Activated CD8-positive, alpha-beta memory T cell treated with anti-CD3 and anti-CD28 coated beads for 36 hours (primary cell): ENCODE measurements around the gene TNNC2. TPM values are rescaled to one million over a fixed set of nuclear protein-coding genes. Genes with fewer than 3 reads are reported as not detected.
"Not testable (repeated sequence)": the region's sequence is repeated elsewhere in the genome, so short reads cannot be mapped to it uniquely, and the experiment has no call there.

Source experiments
- CTCF ChIA-PET: fragments of 350-600 bp; sonication (Branson Sonifier 250); formaldehyde crosslinking; loops from one replicate; lab custom pipeline; 2021; ENCODE audit warnings: antibody characterized with exemption; lab: Charles Lee
- POLR2A ChIA-PET: fragments of 350-600 bp; sonication (Branson Sonifier 250); formaldehyde crosslinking; loops from one replicate; lab custom pipeline; 2021; ENCODE audit warnings: antibody characterized with exemption; lab: Charles Lee
- total RNA-seq, 2 experiments: library from RNA; stranded (reverse); gene quantifications; one replicate each; pipeline ENCODE4 v1.2.3, GENCODE V29; 2021

The TNNC2 gene
- total RNA-seq = not detected

DNA sequence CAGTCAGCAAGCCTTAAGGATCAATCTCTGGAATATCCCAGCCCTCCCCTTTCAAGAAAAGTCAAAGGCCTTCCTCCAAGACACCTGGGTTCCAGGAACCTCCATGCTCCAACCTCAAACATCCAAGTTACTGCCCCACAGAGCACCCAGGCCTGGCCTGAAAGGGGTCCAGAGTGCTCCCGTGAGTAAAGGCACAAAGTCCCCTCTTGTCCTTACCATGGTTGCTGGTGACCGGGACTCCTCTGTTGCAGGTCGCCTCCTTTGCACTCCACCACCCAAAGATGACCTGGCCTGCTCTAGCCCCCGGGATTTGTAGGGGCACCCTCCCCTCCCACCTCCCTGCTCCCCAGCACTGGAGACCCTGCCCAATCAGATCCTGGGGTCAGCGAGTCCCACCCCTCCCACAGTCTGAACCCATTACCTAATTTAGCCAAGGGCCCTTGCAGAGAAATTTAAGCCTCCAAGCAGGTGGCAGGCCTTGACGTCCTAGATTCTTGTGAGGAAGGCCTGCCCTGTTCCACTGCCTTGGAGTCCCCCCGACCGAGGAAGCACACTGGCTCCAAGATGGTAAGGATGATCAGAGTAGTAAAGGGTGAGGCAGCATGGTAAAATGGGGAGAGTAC is at the start of gene TNNC2:
TSS of gene TNNC2 (minus strand) at position 283 of the 623 bp plus-strand sequence. CDS start at position 219, 64 bp downstream.
- ChIA-PET POLR2A (no interaction called here), CTCF (no interaction called here)

DNA sequence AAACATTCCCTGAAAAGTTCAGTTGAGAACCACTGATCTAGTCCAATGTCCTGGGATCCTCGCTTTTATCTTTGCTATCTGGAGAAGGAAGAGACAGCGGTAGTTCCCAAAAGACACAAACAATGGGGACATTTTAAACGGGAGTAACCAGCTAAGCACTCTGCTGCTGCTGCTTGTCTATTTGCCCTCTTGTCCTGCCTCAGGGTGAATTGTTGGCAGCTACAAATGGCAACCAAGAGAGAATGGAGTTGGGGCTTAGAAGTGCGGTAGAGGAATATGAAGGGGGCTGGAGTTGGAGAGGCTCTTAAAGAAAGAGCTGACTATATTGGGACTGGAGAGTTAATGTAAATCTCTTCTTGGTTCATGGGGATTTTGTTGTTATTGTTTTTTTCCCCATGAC is 47.5 kb upstream of the TNNC2 start:
- POLR2A ChIA-PET = no interaction called here
- CTCF ChIA-PET = interaction anchor here (0.6 kb wide), 1 partner anchor 95 kb away, joined by 3 read pairs; no protein-coding TSS in a partner anchor

DNA sequence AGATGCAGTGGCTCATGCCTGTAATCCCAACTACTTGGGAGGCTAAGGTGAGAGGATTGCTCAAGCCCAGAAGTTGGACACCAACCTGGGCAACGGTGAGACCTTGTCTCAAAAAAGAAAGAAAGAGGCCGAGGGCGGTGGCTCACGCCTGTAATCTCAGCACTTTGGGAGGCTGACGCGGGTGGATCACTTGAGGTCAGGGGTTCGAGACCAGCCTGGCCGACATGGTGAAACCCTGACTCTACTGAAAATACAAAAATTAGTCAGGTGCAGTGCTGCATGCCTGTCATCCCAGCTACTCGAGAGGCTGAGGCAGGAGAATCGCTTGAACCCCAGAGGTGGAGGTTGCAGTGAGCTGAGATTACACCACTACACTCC is 47.0 kb upstream of the TNNC2 start:
- POLR2A ChIA-PET, CTCF ChIA-PET: not testable (repeated sequence)

DNA sequence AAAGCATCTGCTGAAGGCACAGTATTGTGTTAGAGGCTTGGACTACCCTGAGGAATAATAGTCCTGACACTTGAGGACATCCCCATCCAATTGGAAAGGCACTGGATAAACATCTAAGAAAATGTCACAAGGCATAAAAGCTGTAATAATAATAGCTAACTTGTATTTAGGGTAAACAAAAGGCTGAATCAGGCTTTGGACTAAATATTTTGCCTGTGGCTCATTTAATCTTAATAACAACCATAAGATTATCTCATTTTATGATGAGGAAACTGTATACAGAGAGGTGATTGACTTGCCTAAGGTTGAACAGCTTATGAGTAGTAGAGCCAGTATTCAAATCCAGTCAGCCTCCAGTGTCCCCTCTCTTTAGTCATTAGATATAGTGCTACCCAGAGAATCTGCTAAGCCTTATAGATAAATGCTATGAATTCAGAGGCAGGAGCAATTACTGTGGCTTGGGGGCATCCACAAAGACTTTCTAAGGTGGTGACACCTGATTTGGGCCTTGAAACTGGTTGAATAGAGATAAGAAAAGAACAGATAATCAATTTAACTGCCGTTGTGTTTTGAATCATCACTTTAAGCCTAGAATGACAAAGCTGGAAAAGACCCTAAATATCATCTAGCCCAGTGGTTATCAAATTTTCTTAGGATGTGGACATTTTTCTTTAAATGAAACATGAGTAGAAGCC is 46.4 kb upstream of the TNNC2 start:
- POLR2A ChIA-PET = no interaction called here
- CTCF ChIA-PET = no interaction called here

DNA sequence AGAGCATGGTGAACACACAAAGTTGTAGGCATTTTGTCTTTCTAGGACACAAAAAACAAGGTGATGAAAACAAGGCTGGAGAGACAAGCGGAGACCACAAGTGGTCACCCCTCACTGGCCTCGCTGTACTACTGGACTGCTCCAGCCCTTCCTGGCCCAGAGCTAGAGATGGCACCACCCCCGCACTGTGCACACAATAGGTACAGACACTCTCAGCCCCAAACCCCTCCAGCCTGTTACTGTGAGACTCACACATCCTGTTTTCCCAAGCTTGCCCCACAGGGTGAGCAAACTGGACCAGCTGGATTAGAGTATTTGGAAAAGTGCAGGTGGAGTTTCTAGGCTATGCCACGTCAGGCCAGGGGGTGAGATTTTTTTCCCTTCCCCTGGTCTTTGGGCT is 45.5 kb upstream of the TNNC2 start:
- CTCF ChIA-PET = interaction anchor here (0.6 kb wide), 1 partner anchor 56 kb away, joined by 3 read pairs; no protein-coding TSS in a partner anchor
- POLR2A ChIA-PET = no interaction called here

DNA sequence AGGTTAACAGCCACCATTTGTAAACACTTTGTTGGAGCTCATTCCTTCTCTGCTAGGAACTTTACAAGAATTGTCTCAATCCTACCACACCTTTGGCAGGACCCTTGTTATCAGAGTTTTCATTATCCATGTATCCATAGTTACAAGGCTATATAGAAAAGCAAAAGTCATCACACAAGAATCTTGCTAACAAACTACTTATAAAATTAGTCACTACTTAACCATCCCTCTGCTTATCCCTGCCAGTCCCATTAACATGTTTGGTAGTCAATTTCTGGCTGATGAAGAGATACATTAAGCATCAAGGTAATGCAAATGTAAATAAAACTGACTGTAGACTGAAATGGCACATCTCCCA is 40.7 kb upstream of the TNNC2 start:
- CTCF ChIA-PET = no interaction called here
- POLR2A ChIA-PET = no interaction called here

DNA sequence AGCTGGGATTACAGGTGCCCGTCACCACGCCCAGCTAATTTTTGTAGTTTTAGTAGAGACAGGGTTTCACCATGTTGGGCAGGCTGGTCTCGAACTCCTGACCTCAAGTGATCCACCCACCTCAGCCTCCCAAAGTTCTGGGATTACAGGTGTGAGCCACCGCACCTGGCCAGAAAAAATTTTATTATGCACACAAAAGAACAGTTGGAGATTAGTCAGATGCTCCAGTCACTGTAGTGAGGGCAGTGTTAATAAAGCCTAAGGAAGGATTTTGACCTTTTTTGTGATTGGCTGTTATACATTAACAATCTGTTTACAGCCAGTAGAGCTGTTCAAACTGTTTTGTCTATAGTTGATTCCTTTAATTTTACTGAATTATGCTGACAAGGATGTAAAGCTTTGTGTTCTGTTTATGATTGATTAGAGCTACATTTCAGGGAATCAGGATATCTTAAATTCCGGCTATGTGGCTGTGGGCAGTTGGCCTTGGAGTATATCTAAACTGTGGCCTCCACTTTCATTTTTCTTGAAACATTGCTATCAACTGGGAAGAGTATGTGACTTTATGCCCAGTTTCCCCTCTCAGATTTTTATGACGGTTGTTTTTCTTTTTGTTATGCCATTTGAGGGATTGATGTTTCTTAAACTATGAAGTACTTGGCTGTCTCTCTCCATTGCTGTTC is 40.2 kb upstream of the TNNC2 start:
- ChIA-PET POLR2A (no interaction called here), CTCF (no interaction called here)

DNA sequence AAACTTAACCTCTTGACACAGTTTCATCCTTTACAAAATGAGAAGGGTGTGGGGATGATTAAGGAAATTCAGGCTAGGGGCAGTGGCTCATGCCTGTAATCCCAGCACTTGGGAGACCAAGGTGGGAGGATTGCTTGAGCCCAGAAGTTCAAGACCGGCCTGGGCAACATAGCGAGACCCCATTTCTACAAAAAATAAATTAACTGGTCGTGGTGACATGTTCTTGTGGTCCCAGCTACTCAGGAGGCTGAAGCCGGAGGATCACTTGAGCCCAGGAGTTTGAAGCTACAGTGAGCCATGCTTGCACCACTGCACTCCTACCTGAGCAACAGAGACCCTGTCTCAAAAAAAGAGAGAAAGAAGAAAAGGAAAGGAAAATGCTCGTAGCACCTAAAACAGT is 39.3 kb upstream of the TNNC2 start:
- ChIA-PET CTCF (no interaction called here), POLR2A (no interaction called here)

DNA sequence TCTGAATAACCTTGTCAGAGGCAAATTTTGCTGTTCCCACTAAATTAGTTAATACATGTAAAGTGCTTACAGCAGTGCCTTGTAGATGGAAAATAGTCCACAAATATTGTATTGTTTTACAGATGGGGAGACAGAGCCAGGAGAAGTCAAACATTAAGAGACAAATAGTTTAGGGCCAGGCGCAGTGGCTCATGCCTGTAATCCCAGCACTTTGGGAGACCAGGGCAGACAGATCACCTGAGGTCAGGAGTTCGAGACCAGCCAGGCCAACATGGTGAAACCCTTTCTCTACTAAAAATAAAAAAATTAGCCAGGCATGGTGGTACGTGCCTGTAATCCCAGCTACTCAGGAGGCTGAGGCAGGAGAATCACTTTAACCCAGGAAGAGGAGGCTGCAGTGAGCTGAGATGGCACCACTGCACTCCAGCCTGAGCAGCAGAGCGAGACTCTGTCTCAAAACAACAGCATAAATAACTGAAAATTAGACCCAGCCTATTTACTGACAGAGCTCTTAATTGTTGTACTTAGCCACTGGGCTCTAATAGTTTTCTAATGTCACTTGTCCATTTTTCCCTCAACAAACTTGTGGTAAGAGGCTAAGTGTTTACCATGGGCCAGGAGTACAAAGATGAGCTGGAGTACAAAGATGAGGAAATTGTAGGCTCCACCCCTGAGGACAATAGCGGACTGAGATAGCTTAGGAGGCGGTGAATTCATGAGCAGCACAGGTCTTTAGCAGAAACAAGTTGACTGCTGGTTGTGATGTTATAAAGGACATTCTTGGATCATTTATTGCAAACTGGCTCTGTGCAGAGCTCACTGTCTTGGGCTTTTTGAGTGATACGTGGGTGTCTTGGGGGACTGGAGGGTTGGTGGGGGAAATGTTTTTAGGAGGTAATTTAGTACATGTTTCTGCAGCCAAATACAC is 36.7 kb upstream of the TNNC2 start:
- ChIA-PET POLR2A (no interaction called here), CTCF (no interaction called here)

DNA sequence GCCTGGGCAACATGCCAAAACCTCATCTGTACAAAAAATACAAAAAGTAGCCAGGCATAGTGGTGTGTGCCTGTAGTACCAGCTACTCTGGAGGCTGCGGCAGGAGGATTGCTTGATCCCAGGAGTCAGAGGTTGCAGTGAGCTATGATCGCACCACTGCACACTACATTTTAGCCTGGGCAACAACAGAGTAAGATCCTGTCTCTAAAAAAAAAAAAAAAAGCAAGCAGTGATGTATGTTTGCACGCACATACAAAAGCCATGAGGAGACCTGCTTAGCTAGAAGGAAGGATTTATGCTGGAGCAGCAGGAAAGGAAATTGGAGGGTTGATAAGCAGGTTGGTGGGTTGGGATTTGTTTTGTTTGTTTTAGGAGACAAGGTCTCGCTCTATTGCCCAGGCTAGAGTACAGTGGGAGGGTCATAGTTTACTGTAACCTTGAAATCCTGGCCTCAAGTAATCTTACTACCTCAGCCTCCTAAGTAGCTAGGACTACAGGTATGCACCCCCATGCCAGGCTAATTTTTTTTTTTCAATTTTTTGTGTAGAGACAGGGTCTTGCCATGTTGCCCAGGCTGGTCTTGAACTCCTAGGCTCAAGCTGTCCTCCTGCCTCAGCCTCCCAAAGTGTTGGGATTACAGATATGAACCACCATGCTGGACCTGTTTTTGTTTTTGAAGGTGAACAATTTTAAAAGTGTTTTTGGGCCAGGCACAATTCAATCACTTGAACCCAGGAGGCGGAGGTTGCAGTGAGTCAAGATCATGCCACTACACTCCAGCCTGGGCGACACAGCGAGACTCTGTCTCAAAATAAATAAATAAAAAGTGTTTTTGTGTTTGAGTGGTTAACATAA is 34.3 kb upstream of the TNNC2 start:
- POLR2A ChIA-PET = no interaction called here
- CTCF ChIA-PET = interaction anchor here (0.6 to 0.7 kb wide), 4 partner anchors 11 to 79 kb away, joined by 3 to 4 read pairs (median 4); no protein-coding TSS in a partner anchor

DNA sequence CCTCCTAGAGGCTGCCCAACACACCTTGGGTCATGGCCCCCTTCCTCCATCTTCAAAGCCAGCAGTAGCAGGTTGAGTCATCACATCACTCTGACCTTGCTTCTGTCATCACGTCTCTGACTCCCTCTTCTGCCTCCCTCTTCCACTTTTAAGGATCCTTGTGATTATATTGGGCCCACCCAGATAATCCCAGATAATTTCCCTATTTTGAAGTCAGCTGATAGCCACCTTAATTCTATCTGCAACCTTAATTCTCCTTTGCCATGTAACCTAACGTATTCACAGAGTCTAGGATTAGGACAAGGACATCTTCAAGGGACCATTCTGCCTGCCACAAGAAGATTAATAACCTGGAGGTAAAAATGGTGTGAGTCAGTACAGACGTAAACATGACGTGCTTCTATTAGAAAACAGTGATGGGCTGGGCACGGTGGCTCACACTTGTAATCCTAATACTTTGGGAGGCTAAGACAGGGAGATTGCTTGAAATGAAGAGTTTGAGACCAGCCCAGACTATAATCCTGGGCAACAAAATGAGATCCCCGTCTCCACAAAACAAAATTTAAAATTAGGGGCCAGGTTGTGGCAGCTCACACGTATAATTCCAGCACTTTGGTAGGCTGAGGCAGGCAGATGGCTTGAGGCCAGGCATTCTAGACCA is 33.6 kb upstream of the TNNC2 start:
- ChIA-PET POLR2A (no interaction called here), CTCF (no interaction called here)

DNA sequence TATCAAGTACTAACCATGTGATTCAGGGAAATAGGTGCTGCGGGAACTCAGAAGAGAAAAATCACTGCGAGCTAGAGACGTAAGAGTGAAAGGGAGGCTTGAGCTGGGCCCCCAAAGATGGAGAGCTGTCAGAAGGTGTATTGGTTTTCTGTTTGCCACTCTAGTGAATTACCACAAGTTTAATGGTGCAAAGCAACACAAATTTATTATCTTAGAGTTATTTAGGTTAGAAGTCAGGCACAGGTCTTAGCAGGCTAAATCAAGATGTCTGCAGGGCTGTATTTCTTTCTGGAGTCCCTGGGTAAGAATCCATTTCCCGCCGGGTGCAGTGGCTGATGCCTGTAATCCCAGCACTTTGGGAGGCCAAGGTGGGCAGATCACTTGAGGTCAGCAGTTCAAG is 32.8 kb upstream of the TNNC2 start:
- ChIA-PET POLR2A (no interaction called here), CTCF (no interaction called here)

DNA sequence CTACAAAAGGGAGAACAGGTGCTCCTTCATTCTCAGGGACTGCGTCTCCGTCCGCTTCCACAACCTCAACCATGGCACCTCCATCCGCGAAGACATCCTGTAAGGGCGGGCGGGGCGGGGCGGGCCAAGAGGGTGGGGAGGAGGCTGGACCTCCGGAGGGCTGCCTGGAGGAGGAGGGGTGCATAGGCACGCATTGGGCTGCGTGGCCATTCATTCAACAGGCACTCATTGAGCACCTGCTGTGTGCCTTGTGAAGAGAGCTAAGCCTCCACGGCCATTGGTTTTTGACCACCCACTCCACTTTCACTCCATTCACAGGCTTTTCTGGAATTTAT is 30.7 kb upstream of the TNNC2 start:
- ChIA-PET POLR2A (interaction anchor here (2.2 kb wide), 1 partner anchor 23 kb away, joined by 5 read pairs; the partner anchor contains the start of gene ZSWIM1), CTCF (interaction anchor here (0.7 kb wide), 1 partner anchor 23 kb away, joined by 3 read pairs; the partner anchor contains the start of gene ZSWIM1)

DNA sequence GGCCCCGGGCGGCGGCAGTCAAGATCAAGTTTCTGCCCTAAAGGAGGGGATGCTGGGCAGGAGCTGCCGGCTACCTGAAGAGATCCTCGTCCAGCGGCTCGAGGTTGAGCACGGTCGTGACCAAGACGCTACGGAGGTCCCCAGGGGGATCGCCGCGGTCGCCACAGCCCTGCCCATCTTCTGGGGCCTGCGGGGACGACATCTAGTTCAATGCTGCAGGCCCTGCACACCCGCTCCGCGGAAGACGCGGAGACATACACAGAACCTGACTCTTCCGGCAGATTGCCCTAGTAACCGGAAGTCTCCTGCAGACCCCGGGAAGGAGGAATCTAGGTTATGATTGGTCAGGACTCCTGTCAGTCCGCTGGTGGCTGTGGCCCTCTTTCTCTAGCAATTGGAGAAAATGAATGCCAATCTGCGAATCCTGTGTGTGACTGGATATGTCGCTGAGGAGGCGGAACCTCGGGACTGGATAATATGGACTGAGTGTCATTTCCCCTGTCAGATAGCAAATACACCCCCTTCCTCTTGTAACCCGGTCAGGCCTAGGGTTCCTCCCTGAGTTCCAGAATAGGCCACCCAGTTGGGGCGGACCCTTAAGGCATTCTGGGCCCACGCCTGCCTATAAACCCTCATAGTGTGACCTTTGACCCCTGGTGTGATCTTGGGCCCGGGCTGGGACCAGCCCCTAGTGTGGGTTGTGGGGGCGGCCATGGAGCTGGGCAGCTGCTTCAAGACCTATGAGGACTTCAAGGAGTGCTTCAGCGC is 30.2 kb upstream of the TNNC2 start, which contains the start of the genes ACOT8 and ZSWIM3:
TSS of gene ACOT8 (minus strand) at position 279 of the 768 bp plus-strand sequence. CDS start at position 202, 77 bp downstream.
TSS of gene ZSWIM3 (plus strand) at position 501 of the 768 bp plus-strand sequence. CDS start at position 713, 212 bp downstream.
- CTCF ChIA-PET = interaction anchor here (0.7 to 1.3 kb wide), 2 partner anchors 24 kb away, joined by 3 read pairs; partner anchors contain the start of gene ZSWIM1
- POLR2A ChIA-PET = interaction anchor here (0.9 to 2.2 kb wide), 2 partner anchors 24 to 33 kb away, joined by 3 to 5 read pairs; partner anchors contain the start of gene ZSWIM1

DNA sequence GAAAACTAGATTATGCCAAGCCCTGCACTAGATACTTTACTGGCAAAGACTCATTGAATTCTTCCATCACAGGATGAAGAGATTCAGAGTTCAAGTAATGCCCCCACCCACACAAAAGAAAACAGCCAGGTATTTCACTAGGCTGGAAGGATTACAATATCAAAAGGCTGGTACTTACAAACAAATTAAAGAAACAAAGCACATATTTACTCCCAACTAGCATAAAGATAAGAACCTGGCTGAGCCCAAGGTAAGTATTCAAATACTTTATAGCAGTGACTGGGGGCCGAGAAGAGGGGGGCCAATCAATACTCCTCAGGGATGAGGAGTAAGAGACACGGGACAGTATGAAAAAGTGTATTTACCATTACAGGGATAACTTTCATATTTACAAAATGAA is 26.4 kb upstream of the TNNC2 start:
- ChIA-PET CTCF (no interaction called here), POLR2A (interaction anchor here (1.0 kb wide), 1 partner anchor 74 kb away, joined by 3 read pairs; no protein-coding TSS in a partner anchor)

DNA sequence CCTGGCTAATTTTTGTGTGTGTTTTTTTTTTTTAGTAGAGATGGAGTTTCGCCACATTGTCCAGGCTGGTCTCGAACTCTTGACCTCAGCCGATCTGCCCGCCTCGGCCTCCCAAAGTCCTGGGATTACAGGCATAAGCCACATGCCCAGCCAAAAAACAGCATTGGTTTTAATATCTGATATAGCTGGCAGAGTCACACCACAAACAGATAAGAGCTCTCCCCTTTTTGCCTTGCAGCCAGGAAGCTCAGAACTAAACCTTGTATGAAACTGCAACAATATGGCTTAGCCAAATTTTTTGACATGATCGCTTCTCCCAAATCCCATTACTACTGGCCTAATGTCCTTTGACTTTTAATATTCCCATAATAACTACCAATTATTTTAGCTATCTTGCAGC is 25.2 kb upstream of the TNNC2 start:
- CTCF ChIA-PET = interaction anchor here (0.8 to 1.7 kb wide), 2 partner anchors 53 to 113 kb away, joined by 3 to 4 read pairs; no protein-coding TSS in a partner anchor
- POLR2A ChIA-PET = no interaction called here

DNA sequence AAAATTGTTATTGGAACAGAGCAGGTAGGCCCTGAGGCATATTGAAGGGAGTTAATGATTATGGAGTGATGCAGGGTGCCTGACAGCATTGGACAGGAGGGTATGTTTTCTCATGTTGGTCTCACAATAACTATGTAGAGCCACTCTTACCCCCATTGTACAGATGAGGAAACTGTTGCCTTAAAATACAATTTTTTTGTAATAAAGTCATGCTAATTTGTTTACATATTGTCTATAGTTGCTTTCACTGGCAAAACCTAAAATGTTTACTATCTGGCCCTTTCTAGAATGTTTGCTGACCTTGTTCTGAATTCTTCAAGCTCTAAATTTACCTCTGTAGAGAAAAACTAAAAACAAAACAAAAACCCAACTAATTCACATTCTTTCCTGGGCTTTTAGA is 24.4 kb upstream of the TNNC2 start:
- ChIA-PET CTCF (interaction anchor here (1.7 kb wide), 1 partner anchor 52 kb away, joined by 4 read pairs; no protein-coding TSS in a partner anchor), POLR2A (interaction anchor here (0.6 kb wide), 1 partner anchor 114 kb away, joined by 3 read pairs; no protein-coding TSS in a partner anchor)
